GM23248 (cell line): ENCODE results near the gene IL17REL. TPM values are rescaled to one million over a fixed set of nuclear protein-coding genes. Genes with fewer than 3 reads are reported as not detected.

Experiments used
- DNase-seq: peaks from one replicate; pipeline ENCODE4 v3.0.0-alpha.2; 2015
- H2AFZ ChIP-seq: fragments of 200-600 bp; sonication (generic); 2 replicates; pipeline ENCODE4 v1.6.1; 2016; ENCODE audit warnings: antibody characterized with exemption
- H3F3A ChIP-seq: fragments of 200-600 bp; sonication (generic); 2 replicates; pipeline ENCODE4 v1.6.1; 2016; ENCODE audit warnings: mild to moderate bottlenecking, antibody characterized with exemption, mixed run types; ENCODE audit not compliant: insufficient read depth
- H3K27ac ChIP-seq: fragments of 200-600 bp; sonication (generic); 2 replicates; pipeline ENCODE4 v1.5.1; 2016; ENCODE audit warnings: mild to moderate bottlenecking
- H3K27me3 ChIP-seq: fragments of 200-600 bp; sonication (generic); replicated peaks from 2 replicates; pipeline ENCODE4 v1.6.1; 2016; ENCODE audit warnings: mild to moderate bottlenecking; ENCODE audit not compliant: insufficient read depth
- H3K36me3 ChIP-seq: fragments of 200-600 bp; sonication (generic); 2 replicates; pipeline ENCODE4 v1.6.1; 2016; ENCODE audit warnings: low read depth, mild to moderate bottlenecking
- H3K4me1 ChIP-seq: fragments of 200-600 bp; sonication (generic); 2 replicates; pipeline ENCODE4 v1.6.1; 2016; ENCODE audit warnings: mild to moderate bottlenecking; ENCODE audit not compliant: insufficient read depth
- H3K4me2 ChIP-seq: fragments of 200-600 bp; sonication (generic); one replicate; pipeline ENCODE4 v1.6.1; 2016; ENCODE audit warnings: mild to moderate bottlenecking; ENCODE audit not compliant: unreplicated experiment
- H3K4me3 ChIP-seq: fragments of 200-600 bp; sonication (generic); 2 replicates; pipeline ENCODE4 v1.5.1; 2016; ENCODE audit warnings: mild to moderate bottlenecking
- H3K79me2 ChIP-seq: fragments of 200-600 bp; sonication (generic); 2 replicates; pipeline ENCODE4 v1.6.1; 2016; ENCODE audit warnings: mild to moderate bottlenecking; ENCODE audit not compliant: insufficient read depth
- H3K9ac ChIP-seq: fragments of 200-600 bp; sonication (generic); 2 replicates; pipeline ENCODE4 v1.6.1; 2016; ENCODE audit warnings: mild to moderate bottlenecking
- H3K9me2 ChIP-seq: fragments of 200-600 bp; sonication (generic); 2 replicates; pipeline ENCODE4 v1.6.1; 2016; ENCODE audit warnings: mixed run types, mild to moderate bottlenecking, moderate library complexity; ENCODE audit not compliant: insufficient read depth
- H3K9me3 ChIP-seq: fragments of 200-600 bp; sonication (generic); one replicate; pipeline ENCODE4 v1.6.1; 2017; ENCODE audit warnings: low read depth
- H4K20me1 ChIP-seq: fragments of 200-600 bp; sonication (generic); 2 replicates; pipeline ENCODE4 v1.6.0; 2016; ENCODE audit not compliant: insufficient read depth
- EZH2 ChIP-seq: fragments of 200-600 bp; sonication (generic); IDR thresholded peaks from 2 replicates; pipeline ENCODE4 v1.6.1; 2018; ENCODE audit warnings: antibody characterized with exemption, mild to moderate bottlenecking; ENCODE audit not compliant: insufficient read depth, poor library complexity, severe bottlenecking
- EZH2phosphoT487 ChIP-seq: fragments of 200-600 bp; sonication (generic); IDR thresholded peaks from 2 replicates; pipeline ENCODE4 v1.6.1; 2018; ENCODE audit warnings: antibody characterized with exemption, moderate library complexity, mild to moderate bottlenecking, low read depth; ENCODE audit not compliant: insufficient read depth
- WGBS, 2 experiments: methylation state at CpG; one replicate each; pipeline ENCODE4 v1.1.6; 2015 to 2017; ENCODE audit warnings: low lambda C conversion rate in 2 of 2, low coverage in 1 of 2; ENCODE audit errors: missing lambda C conversion rate in 2 of 2; 5-methylcytosine and 5-hydroxymethylcytosine counted together
- in situ Hi-C: fragments of 300-500 bp; cut with MboI; formaldehyde crosslinking; loops from 2 replicates; pipeline ENCODE4 v1.15.0; 2020
- polyA plus RNA-seq: library from polyadenylated mRNA; unstranded; fragments of >200 nt; fragmentation: Nextera tagmentation; extraction: Ambion mirVana; gene quantifications from 2 replicates; pipeline ENCODE4 v1.2.1, GENCODE V29; 2016
- total RNA-seq: library from RNA; depleted of rRNA; stranded (reverse); fragments of >200 nt; shearing (Covaris generic); gene quantifications from 2 replicates; pipeline ENCODE4 v1.2.3, GENCODE V29; 2014

Gene IL17REL
- total and polyA plus RNA-seq, 2 experiments from 2014 or later = not detected

GRCh38 chr22:50027639-50028537, 15.3 kb upstream of the IL17REL start:
- H3K4me2 ChIP-seq = no peak overlapping the region
- no peaks in the 10 kb centered on the region for H3K4me1 ChIP-seq
- H3K79me2 ChIP-seq = no peaks in the 10 kb centered on the region
- H3K9me3 ChIP-seq = no peaks in the 10 kb centered on the region
- no peaks in the 10 kb centered on the region for H3K9me2 ChIP-seq
- TF ChIP-seq EZH2phosphoT487 = no peak
- no peak for TF ChIP-seq EZH2
- peak; percentile 43 for DNase-seq
- no peak overlapping the region for H2AFZ ChIP-seq
- no peak overlapping the region for H3K9ac ChIP-seq
- WGBS, 2 experiments = 57 to 60% methylated on average over 42 of the region's 42 CpGs
- no peak overlapping the region for H3K27ac ChIP-seq
- H3K36me3 ChIP-seq = no peaks in the 10 kb centered on the region
- peaks cover 5% of the 10 kb centered on the region; the same call in 1 of the 2 replicates for H3K27me3 ChIP-seq
- in situ Hi-C loops = no loop called here
- no peaks in the 10 kb centered on the region for H4K20me1 ChIP-seq
- no peaks in the 10 kb centered on the region for H3F3A ChIP-seq
- no peak overlapping the region for H3K4me3 ChIP-seq

- Histone ChIP-seq H3K79me2 (no peaks in the 10 kb centered on the region), H3K36me3 (no peaks in the 10 kb centered on the region), H3K4me3 (no peak overlapping the region), H4K20me1 (no peaks in the 10 kb centered on the region), H3K9ac (no peak overlapping the region), H2AFZ (no peak overlapping the region), H3K27ac (no peak overlapping the region), H3K4me2 (no peak overlapping the region), H3F3A (no peaks in the 10 kb centered on the region), H3K9me3 (no peaks in the 10 kb centered on the region), H3K9me2 (no peaks in the 10 kb centered on the region), H3K27me3 (peaks cover 5% of the 10 kb centered on the region; the same call in 1 of the 2 replicates), H3K4me1 (no peaks in the 10 kb centered on the region)
- in situ Hi-C loops = no loop called here
- DNase-seq = no peak
- TF ChIP-seq EZH2 (no peak), EZH2phosphoT487 (no peak)
- WGBS, 2 experiments = 66 to 67% methylated on average over 11 to 13 of the region's 13 CpGs
These were observed 13.4 kb upstream of the IL17REL start for GRCh38 chr22:50025993-50026392.

- in situ Hi-C loops = no loop called here
- Histone ChIP-seq H3K9me2 (no peaks in the 10 kb centered on the region), H3K27me3 (peaks cover 16% of the 10 kb centered on the region; the same call in 1 of the 2 replicates), H3K9ac (no peak overlapping the region), H3K4me2 (no peak overlapping the region), H4K20me1 (no peaks in the 10 kb centered on the region), H3K79me2 (no peaks in the 10 kb centered on the region), H3K4me1 (no peaks in the 10 kb centered on the region), H3K27ac (no peak overlapping the region), H3K9me3 (no peaks in the 10 kb centered on the region), H2AFZ (no peak overlapping the region), H3K36me3 (no peaks in the 10 kb centered on the region), H3K4me3 (no peak overlapping the region), H3F3A (no peaks in the 10 kb centered on the region)
- no peak for DNase-seq
- TF ChIP-seq EZH2 (no peak), EZH2phosphoT487 (no peak)
- 78 to 80% methylated on average over 14 of the region's 14 CpGs for WGBS, 2 experiments
These were observed 9.7 kb upstream of the IL17REL start for GRCh38 chr22:50022171-50022819.

GRCh38 chr22:50020606-50021005, 8.0 kb upstream of the IL17REL start:
- Histone ChIP-seq H3K9me2 (no peaks in the 10 kb centered on the region), H4K20me1 (no peaks in the 10 kb centered on the region), H3K4me1 (no peaks in the 10 kb centered on the region), H3K79me2 (no peaks in the 10 kb centered on the region), H3K9ac (no peak overlapping the region), H3K4me3 (no peak overlapping the region), H2AFZ (no peak overlapping the region), H3K9me3 (no peaks in the 10 kb centered on the region), H3K4me2 (no peak overlapping the region), H3K27ac (no peak overlapping the region), H3K27me3 (peaks cover 20% of the 10 kb centered on the region; the same call in 1 of the 2 replicates), H3F3A (no peaks in the 10 kb centered on the region), H3K36me3 (no peaks in the 10 kb centered on the region)
- 76 to 91% methylated on average over 12 to 15 of the region's 15 CpGs for WGBS, 2 experiments
- DNase-seq = no peak
- in situ Hi-C loops = no loop called here
- TF ChIP-seq EZH2phosphoT487 = no peak
- no peak for TF ChIP-seq EZH2
